GM18951 (cell line): ENCODE measurements around the gene NIPAL1.
"Not testable (repeated sequence)": the region's sequence is repeated elsewhere in the genome, so short reads cannot be mapped to it uniquely, and the experiment has no call there.

Experiments used
- POLR2A ChIP-seq: IDR thresholded peaks from 4 replicates; pipeline ENCODE4 v1.6.1; 2011; ENCODE audit warnings: mild to moderate bottlenecking; ENCODE audit not compliant: insufficient read length, insufficient read depth; ENCODE audit errors: extremely low read depth
- in situ Hi-C: fragments of 300-500 bp; cut with MboI; formaldehyde crosslinking; loops from one replicate; pipeline ENCODE4 v1.12.0; 2022; ENCODE audit warnings: low sequenced_read_pairs, mixed read lengths, inconsistent platforms; ENCODE audit not compliant: unreplicated experiment

NIPAL1 gene

GRCh38 chr4:48016141-48017107 lies at the start of gene NIPAL1, which contains the start of gene CNGA1:
Gene NIPAL1 (plus strand): TSS chr4:48016772. CDS start chr4:48016840, 68 bp downstream.
Gene CNGA1 (minus strand): TSS chr4:48016681. CDS start chr4:47952689, 63,992 bp downstream.
- in situ Hi-C loops: no loop called here

GRCh38 chr4:47968847-47969246 lies 47.7 kb upstream of the NIPAL1 start:
- in situ Hi-C loops: no loop called here
- no peak for TF ChIP-seq POLR2A

More at GRCh38 chr4:48016141-48017107, at the start of gene NIPAL1, which contains the start of gene CNGA1:
- TF ChIP-seq POLR2A: no peak

- no peak for TF ChIP-seq POLR2A
- in situ Hi-C loops: no loop called here
These were observed 44.4 kb upstream of the NIPAL1 start for GRCh38 chr4:47972181-47972580.

- in situ Hi-C loops: no loop called here
- no peak for TF ChIP-seq POLR2A
These were observed 43.9 kb upstream of the NIPAL1 start for GRCh38 chr4:47972721-47973120.

GRCh38 chr4:47974566-47974965 lies 42.0 kb upstream of the NIPAL1 start:
- in situ Hi-C loops: no loop called here
- no peak for TF ChIP-seq POLR2A

GRCh38 chr4:47990145-47990544 lies 26.4 kb upstream of the NIPAL1 start:
- TF ChIP-seq POLR2A: no peak
- in situ Hi-C loops: no loop called here

- in situ Hi-C loops: not testable (repeated sequence)
These were observed 24.1 kb upstream of the NIPAL1 start for GRCh38 chr4:47992475-47992874.

GRCh38 chr4:47996021-47996420 lies 20.6 kb upstream of the NIPAL1 start:
- no peak for TF ChIP-seq POLR2A

GRCh38 chr4:48002267-48002666 lies 14.3 kb upstream of the NIPAL1 start:
- in situ Hi-C loops: no loop called here
- no peak for TF ChIP-seq POLR2A

More at GRCh38 chr4:47996021-47996420, 20.6 kb upstream of the NIPAL1 start:
- in situ Hi-C loops: no loop called here

GRCh38 chr4:48003568-48003967 lies 13.0 kb upstream of the NIPAL1 start:
- in situ Hi-C loops: not testable (repeated sequence)

GRCh38 chr4:48005781-48006180 lies 10.8 kb upstream of the NIPAL1 start:
- TF ChIP-seq POLR2A: no peak
- in situ Hi-C loops: no loop called here

- in situ Hi-C loops: no loop called here
- no peak for TF ChIP-seq POLR2A
These were observed 8.5 kb upstream of the NIPAL1 start for GRCh38 chr4:48008021-48008596.

- in situ Hi-C loops: not testable (repeated sequence)
These were observed 5.7 kb upstream of the NIPAL1 start for GRCh38 chr4:48010906-48011305.

GRCh38 chr4:48011722-48012121 lies 4.8 kb upstream of the NIPAL1 start:
- TF ChIP-seq POLR2A: no peak

GRCh38 chr4:48012824-48013223 lies 3.7 kb upstream of the NIPAL1 start:
- TF ChIP-seq POLR2A: no peak
- in situ Hi-C loops: no loop called here

More at GRCh38 chr4:48011722-48012121, 4.8 kb upstream of the NIPAL1 start:
- in situ Hi-C loops: no loop called here
